GM21619 (cell line): Measurements from ENCODE around the gene HTR1D.

ENCODE experiments used
- ATAC-seq: cut with Tn5 transposase; IDR thresholded peaks from one replicate; pipeline ENCODE4 v1.9.1; 2021; ENCODE audit not compliant: unreplicated experiment

The HTR1D gene

DNA sequence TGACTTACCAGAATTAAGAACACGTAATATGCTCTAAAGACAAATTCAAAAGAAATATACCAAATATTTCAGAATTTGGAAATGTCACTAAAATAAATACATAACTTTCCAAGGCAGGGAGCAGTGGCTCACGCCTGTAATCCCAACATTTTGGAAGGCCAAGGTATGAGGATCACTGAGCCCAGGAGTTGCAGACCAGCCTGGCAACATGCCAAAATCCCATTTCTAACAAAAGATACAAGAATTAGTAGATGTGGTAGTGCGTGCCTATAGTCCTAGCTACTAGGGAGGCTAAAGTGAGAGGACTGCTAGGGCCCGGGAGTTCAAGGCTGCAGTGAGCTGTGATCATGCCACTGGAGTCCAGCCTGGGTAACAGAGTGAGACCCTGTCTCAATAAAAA is 60.4 kb downstream of the HTR1D start:
- ATAC-seq = no peak

DNA sequence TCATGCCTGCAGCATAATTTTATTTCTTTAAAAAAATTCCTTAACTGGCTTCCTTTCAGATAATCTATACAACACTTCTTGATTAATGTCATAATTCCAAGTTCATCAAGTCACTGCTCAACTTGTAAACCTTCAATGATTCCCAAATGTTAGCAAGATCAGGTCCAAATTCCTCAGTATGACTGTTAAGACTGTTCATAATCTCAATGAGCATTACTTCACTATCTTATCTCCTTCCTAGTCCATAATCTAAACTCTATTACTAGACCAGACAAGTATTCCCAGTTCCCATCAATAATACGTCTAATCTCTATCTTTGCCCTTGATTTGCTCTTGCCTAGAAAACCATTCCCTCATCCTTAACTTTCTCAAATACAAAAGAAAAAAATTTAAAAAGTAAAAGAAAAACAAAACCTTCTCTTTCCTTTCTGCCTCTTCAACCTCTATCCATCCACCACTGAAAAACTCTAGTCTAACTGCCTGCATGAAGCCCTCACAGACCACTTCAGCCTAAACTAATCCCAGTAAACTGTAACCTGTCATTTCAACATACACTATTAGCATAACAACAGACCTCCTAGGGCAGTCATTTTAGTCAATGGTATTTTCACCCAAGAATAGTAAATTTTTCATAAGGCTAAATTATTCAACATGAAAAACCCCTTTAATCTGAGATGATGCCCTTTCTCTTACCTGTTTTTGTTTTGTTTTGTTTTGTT is 64.2 kb downstream of the HTR1D start:
- no peak for ATAC-seq

DNA sequence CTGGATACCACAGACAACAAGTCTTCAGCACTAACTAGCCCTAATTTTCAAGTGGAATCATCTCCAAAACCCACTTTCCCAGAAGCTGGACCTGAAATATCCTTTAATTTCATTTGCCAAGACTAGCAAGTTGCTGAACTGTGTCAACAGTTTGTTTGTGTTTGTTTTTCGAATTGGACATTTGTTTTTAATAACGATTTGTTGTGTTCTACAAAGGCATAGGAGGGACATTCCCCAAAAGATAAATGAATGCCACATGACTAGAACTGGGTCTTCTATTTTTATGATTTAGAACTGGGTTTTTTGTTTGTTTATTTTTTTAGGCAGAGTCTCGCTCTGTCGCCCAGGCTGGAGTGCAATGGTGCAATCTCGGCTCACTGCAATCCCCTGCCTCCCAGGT is 66.6 kb downstream of the HTR1D start:
- no peak for ATAC-seq

DNA sequence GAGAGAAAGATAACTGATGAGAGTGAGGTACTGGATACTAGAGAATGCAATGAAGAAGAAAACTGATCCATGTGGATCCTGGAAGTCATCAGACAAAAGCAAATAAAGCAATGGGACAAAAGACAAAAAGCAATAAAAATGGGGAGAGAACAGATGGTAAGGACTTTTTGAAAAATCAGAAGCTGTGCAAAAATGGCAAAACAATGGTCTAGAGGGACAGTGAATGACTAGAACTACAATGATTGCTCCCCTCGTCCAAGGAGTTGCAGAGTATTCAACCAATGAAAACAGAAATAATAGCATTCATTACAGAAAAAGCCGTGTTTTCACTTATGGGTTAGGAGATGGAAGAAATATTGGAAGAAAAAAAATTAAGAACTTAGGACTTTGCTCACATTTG is 67.2 kb downstream of the HTR1D start:
- ATAC-seq = no peak

DNA sequence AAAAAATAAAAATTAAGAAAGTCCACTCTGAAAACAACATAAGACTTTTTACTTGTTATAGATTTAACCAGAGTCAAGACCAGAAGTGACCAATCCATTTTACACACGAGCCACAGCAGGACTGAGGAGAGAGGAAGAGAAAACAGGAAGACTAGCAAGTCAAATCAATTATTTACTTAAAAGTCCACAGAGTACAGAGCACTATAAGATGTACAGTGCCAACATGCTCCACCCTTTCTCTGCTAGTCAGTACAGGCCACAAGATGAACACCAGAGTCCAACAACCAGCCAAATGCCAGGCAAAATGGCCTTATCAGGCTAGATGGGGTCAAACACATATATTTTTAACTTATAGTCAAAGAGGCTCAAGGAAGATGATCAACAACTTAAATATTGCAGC is 68.2 kb downstream of the HTR1D start:
- peak; percentile 67 for ATAC-seq

DNA sequence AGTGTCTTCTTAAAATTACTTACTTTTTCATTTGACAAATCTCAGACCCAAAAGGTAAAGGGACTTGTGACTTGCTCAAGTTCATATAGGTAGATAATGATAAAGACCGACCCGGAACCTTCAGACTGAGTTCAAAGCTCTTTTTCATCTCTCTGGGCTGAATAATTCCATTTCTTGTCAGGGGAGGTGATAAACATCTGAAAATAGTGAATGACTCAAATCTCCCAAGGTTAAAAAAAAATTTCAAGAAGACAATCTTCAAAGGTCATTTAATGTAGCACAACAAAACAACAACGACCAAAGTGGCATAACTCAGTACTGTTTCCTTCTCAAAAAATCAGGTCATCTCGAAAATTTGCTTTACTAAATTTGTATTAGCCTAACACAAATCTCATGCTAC is 69.2 kb downstream of the HTR1D start:
- no peak for ATAC-seq
